Ishikawa (cell line): Measurements from ENCODE around the gene FGGY.

Experiments used
- CEBPB ChIP-seq: IDR thresholded peaks from 2 replicates; pipeline ENCODE4 v1.6.1; 2012
- CREB1 ChIP-seq: IDR thresholded peaks from 2 replicates; pipeline ENCODE4 v1.6.1; 2012; ENCODE audit warnings: low read depth
- EGR1 ChIP-seq: IDR thresholded peaks from 2 replicates; pipeline ENCODE4 v1.6.1; 2012
- EP300 ChIP-seq: IDR thresholded peaks from 2 replicates; pipeline ENCODE4 v1.6.1; 2012; ENCODE audit warnings: borderline replicate concordance
- FOXM1 ChIP-seq: IDR thresholded peaks from 2 replicates; pipeline ENCODE4 v1.6.1; 2012; ENCODE audit warnings: low read depth, borderline replicate concordance
- MAX ChIP-seq: IDR thresholded peaks from 2 replicates; pipeline ENCODE4 v1.6.1; 2012
- NFIC ChIP-seq: IDR thresholded peaks from 2 replicates; pipeline ENCODE4 v1.6.1; 2012
- RAD21 ChIP-seq: IDR thresholded peaks from 2 replicates; pipeline ENCODE4 v1.6.1; 2012; ENCODE audit warnings: low read depth
- REST ChIP-seq: IDR thresholded peaks from 2 replicates; pipeline ENCODE4 v1.6.1; 2012; ENCODE audit warnings: low read depth, mild to moderate bottlenecking
- TAF1 ChIP-seq: IDR thresholded peaks from 2 replicates; pipeline ENCODE4 v1.6.1; 2012; ENCODE audit warnings: low read depth, mild to moderate bottlenecking
- TCF12 ChIP-seq: IDR thresholded peaks from 2 replicates; pipeline ENCODE4 v1.6.1; 2012; ENCODE audit warnings: low read depth
- TEAD4 ChIP-seq: IDR thresholded peaks from 2 replicates; pipeline ENCODE4 v1.6.1; 2012
- USF1 ChIP-seq: IDR thresholded peaks from 2 replicates; pipeline ENCODE4 v1.6.1; 2012
- YY1 ChIP-seq: IDR thresholded peaks from 2 replicates; pipeline ENCODE4 v1.6.1; 2012; ENCODE audit warnings: low read depth
- ZBTB7A ChIP-seq: IDR thresholded peaks from 2 replicates; pipeline ENCODE4 v1.6.1; 2012; ENCODE audit warnings: low read depth

FGGY gene

GRCh38 chr1:59601041-59601441 lies 304.1 kb downstream of the FGGY start:
- TF ChIP-seq TCF12 (no peak), ZBTB7A (no peak), YY1 (no peak), TAF1 (no peak), EP300 (no peak)

GRCh38 chr1:59601811-59602210 lies 304.9 kb downstream of the FGGY start:
- TF ChIP-seq NFIC (no peak), TEAD4 (no peak), ZBTB7A (no peak), FOXM1 (no peak), YY1 (no peak), TCF12 (no peak), CEBPB (no peak), EP300 (no peak), MAX (no peak), CREB1 (no peak), EGR1 (no peak), TAF1 (no peak), REST (no peak), USF1 (no peak), RAD21 (no peak)

- TF ChIP-seq YY1, result no peak
- TF ChIP-seq NFIC, result no peak
- no peak for TF ChIP-seq FOXM1
- no peak for TF ChIP-seq CREB1
- no peak for TF ChIP-seq REST
- no peak for TF ChIP-seq TAF1
- no peak for TF ChIP-seq USF1
- no peak for TF ChIP-seq EP300
- TF ChIP-seq EGR1, result no peak
- no peak for TF ChIP-seq TEAD4
- no peak for TF ChIP-seq MAX
- TF ChIP-seq ZBTB7A, result no peak
- TF ChIP-seq TCF12, result no peak
- TF ChIP-seq CEBPB, result no peak
- TF ChIP-seq RAD21, result no peak
Observed at GRCh38 chr1:59604191-59604590, 307.3 kb downstream of the FGGY start.

- TF ChIP-seq ZBTB7A (no peak), NFIC (no peak), MAX (no peak), YY1 (no peak), EP300 (no peak), EGR1 (no peak), CEBPB (no peak), RAD21 (no peak), CREB1 (no peak), TCF12 (no peak), USF1 (no peak), TAF1 (no peak), FOXM1 (no peak), TEAD4 (no peak)
Observed at GRCh38 chr1:59605184-59605583, 308.3 kb downstream of the FGGY start.

GRCh38 chr1:59605761-59606160 lies 308.9 kb downstream of the FGGY start:
- TF ChIP-seq NFIC (no peak), USF1 (no peak), FOXM1 (no peak), EGR1 (no peak), MAX (no peak), TCF12 (no peak), EP300 (no peak), CEBPB (no peak), ZBTB7A (no peak), TAF1 (no peak), TEAD4 (no peak), REST (no peak), CREB1 (no peak), YY1 (no peak), RAD21 (no peak)
